Measurements from ENCODE around the gene TBC1D14.

GRCh38 chr4:6988016-6988715, 78.5 kb downstream of the TBC1D14 start:
- TF ChIP-seq CTCF (IDR thresholded peaks at IDR 0.05; ENCODE audit: poor library complexity) (no peak), EZH2phosphoT487 (IDR thresholded peaks at IDR 0.05; ENCODE audit: low read depth, severe bottlenecking, unreplicated experiment) (no peak)
